SJSA1 (cell line): ENCODE data around the gene KRT82. TPM values are rescaled to one million over a fixed set of nuclear protein-coding genes. Genes with fewer than 3 reads are reported as not detected.

Experiments
- DNase-seq, 2 experiments: peaks; one replicate each; pipeline ENCODE4 v3.0.0-alpha.2; 2015 to 2020; ENCODE audit warnings: low spot score in 2 of 2, low read depth in 1 of 2
- H3K27ac ChIP-seq: fragments of 250-450 bp; sonication (Bioruptor Pico); 2 replicates; pipeline ENCODE4 v1.5.1; 2020; ENCODE audit warnings: mild to moderate bottlenecking, moderate library complexity
- H3K27me3 ChIP-seq: fragments of 250-450 bp; sonication (Bioruptor Pico); replicated peaks from 2 replicates; pipeline ENCODE4 v1.5.1; 2020; ENCODE audit warnings: mild to moderate bottlenecking, moderate library complexity
- H3K36me3 ChIP-seq: fragments of 250-450 bp; sonication (Bioruptor Pico); 2 replicates; pipeline ENCODE4 v1.5.1; 2020; ENCODE audit warnings: mild to moderate bottlenecking
- H3K4me1 ChIP-seq: fragments of 250-450 bp; sonication (Bioruptor Pico); replicated peaks from 2 replicates; pipeline ENCODE4 v1.6.1; 2021; ENCODE audit warnings: mild to moderate bottlenecking
- H3K4me3 ChIP-seq: fragments of 250-450 bp; sonication (Bioruptor Pico); 2 replicates; pipeline ENCODE4 v1.5.1; 2020; ENCODE audit warnings: mild to moderate bottlenecking
- H3K9me3 ChIP-seq: fragments of 250-450 bp; sonication (Bioruptor Pico); replicated peaks from 2 replicates; pipeline ENCODE4 v1.5.1; 2020; ENCODE audit warnings: mild to moderate bottlenecking
- total RNA-seq: library from RNA; depleted of rRNA; stranded (reverse); fragments of >200 nt; shearing (Covaris generic); gene quantifications from 2 replicates; pipeline ENCODE4 v1.2.3, GENCODE V29; 2014

Gene KRT82
- total RNA-seq, 1 experiment from 2014 or later: not detected

GRCh38 chr12:52440821-52441319 lies 34.7 kb upstream of the KRT82 start:
- Histone ChIP-seq H3K27ac (no peak overlapping the region), H3K27me3 (no peaks in the 10 kb centered on the region; the same call in 1 of the 2 replicates), H3K4me1 (0 out of 2 replicates have a peak, but pooled peaks cover 5% of the 10 kb centered on the region), H3K36me3 (no peaks in the 10 kb centered on the region), H3K4me3 (no peak overlapping the region), H3K9me3 (no peaks in the 10 kb centered on the region)
- no peak for DNase-seq

DNA sequence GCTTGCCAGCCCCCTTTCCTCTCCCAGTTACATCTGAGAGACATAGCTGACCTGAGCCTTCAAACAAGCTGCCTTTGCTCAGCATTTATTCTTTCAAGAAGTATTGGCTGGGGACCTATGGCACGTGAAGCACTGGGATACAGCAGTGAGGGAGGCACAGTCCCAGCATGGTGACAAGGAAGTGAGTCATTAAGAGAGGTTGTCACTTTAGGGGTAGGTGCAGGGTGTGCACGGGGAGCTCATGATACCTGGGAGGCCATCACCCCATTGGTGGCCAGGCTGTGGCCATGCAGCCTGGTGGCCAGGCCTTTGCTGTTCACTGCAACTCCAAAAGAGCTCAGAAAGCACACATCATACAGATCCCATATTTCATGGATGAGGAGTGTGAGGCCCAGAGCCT lies 33.7 kb upstream of the KRT82 start:
- Histone ChIP-seq H3K36me3 (no peaks in the 10 kb centered on the region), H3K4me1 (0 out of 2 replicates have a peak, but pooled peaks cover 5% of the 10 kb centered on the region), H3K27me3 (no peaks in the 10 kb centered on the region; the same call in 1 of the 2 replicates), H3K9me3 (no peaks in the 10 kb centered on the region), H3K4me3 (no peak overlapping the region), H3K27ac (no peak overlapping the region)
- DNase-seq: no peak

DNA sequence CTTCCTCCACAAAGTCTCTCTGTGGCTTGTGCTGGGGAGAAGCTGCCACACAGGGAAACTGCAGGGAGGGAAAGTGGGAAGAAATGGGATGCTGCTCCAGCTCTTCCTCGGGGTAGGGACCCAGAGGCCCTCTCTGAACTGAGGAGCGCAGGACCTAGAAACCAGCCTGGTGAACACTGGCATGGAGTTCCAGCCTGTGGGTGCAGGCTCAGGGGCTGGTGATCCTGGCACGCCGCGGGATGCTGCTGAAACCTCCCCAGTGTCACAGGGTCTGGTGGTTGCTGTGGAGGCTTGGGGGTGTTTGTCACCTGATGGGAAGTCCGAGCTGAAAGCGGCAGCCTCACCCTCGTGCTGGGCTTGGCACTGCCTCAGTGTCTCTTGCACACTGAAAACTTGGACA lies 33.3 kb upstream of the KRT82 start:
- Histone ChIP-seq H3K27ac (no peak overlapping the region), H3K36me3 (no peaks in the 10 kb centered on the region), H3K4me3 (no peak overlapping the region), H3K27me3 (no peaks in the 10 kb centered on the region; the same call in 1 of the 2 replicates), H3K4me1 (0 out of 2 replicates have a peak, but pooled peaks cover 5% of the 10 kb centered on the region), H3K9me3 (no peaks in the 10 kb centered on the region)
- no peak for DNase-seq

- Histone ChIP-seq H3K36me3 (no peaks in the 10 kb centered on the region), H3K27ac (no peak overlapping the region), H3K27me3 (no peaks in the 10 kb centered on the region; the same call in 1 of the 2 replicates), H3K9me3 (no peaks in the 10 kb centered on the region), H3K4me3 (no peak overlapping the region), H3K4me1 (0 out of 2 replicates have a peak, but pooled peaks cover 5% of the 10 kb centered on the region)
- DNase-seq: no peak
Observed at GRCh38 chr12:52438305-52439301, 32.5 kb upstream of the KRT82 start.

DNA sequence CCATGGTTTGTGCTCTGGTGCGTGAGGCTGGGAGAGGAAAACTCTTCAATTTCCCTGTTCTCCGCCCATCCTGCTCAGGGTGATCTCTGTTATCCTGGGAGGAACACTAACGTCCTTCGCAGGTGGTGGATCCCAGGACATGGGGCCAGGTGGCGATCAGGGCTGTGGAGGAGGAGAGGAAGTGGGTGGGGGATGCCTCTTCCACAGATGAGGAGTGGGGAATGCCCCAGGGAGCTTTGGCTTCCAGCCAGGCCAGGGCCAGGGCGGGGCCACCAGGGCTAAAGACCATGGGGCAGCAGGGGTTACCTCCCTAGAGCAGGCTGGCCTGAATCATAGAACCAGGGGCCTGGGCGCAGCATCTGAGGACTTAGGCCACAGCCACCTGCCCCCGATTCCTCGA lies 31.4 kb upstream of the KRT82 start:
- Histone ChIP-seq H3K27me3 (no peaks in the 10 kb centered on the region; the same call in 1 of the 2 replicates), H3K36me3 (no peaks in the 10 kb centered on the region), H3K4me3 (no peak overlapping the region), H3K4me1 (0 out of 2 replicates have a peak, but pooled peaks cover 5% of the 10 kb centered on the region), H3K27ac (no peak overlapping the region), H3K9me3 (no peaks in the 10 kb centered on the region)
- DNase-seq: no peak

- Histone ChIP-seq H3K4me3 (no peak overlapping the region), H3K36me3 (no peaks in the 10 kb centered on the region), H3K27ac (no peak overlapping the region), H3K9me3 (no peaks in the 10 kb centered on the region), H3K4me1 (0 out of 2 replicates have a peak, but pooled peaks cover 5% of the 10 kb centered on the region), H3K27me3 (peaks cover 5% of the 10 kb centered on the region; the same call in 1 of the 2 replicates)
- no peak for DNase-seq
Observed at GRCh38 chr12:52436828-52437474, 30.8 kb upstream of the KRT82 start.

DNA sequence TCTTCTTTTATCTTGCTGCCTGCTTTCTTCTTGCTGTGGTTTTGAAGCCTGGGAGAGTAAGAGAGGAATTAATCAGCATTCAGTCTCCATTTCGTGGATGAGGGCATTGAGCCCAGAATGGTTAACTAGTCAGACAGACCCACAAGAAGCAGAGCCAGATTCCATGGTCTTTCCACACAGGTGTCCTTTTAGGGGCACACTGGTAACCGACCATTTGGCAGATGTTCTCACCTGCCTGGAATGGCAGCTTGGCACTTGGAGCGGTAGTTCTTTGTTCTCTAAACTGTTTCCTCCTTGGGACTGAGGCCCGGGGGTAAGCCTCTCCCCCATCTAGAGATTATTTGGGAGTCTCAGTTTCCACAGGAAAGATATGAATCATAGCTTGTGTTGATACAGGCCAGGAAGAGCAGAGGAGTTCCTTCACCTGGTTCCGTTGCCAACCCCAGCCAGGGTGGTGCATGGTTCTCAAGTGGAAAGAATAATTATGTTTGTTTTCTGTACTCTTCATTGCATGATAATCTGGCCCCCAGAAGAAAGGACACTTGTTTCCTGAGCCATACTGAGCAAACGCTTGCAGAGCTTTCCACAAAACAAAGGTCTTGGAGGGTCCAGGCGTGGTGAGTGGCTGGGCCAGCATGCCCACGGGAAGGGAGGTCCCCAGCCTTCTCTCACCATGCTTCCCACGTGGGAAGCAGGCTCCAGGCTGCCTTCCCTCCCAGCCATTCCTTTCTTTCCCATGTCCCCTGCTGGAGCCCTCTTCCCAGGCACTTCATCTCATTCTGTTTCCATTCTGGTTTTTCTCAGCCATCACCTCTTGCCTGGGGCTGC lies 30.1 kb upstream of the KRT82 start:
- 0 out of 2 replicates have a peak, but pooled peaks cover 5% of the 10 kb centered on the region for H3K4me1 ChIP-seq
- no peaks in the 10 kb centered on the region for H3K36me3 ChIP-seq
- peaks cover 9% of the 10 kb centered on the region for H3K27me3 ChIP-seq
- DNase-seq: no peak
- H3K4me3 ChIP-seq: no peak overlapping the region
- no peak overlapping the region for H3K27ac ChIP-seq
- no peaks in the 10 kb centered on the region for H3K9me3 ChIP-seq

GRCh38 chr12:52435659-52435999 lies 29.5 kb upstream of the KRT82 start:
- no peak for DNase-seq
- H3K4me3 ChIP-seq: no peak overlapping the region
- H3K27me3 ChIP-seq: peaks cover 10% of the 10 kb centered on the region
- H3K9me3 ChIP-seq: no peaks in the 10 kb centered on the region
- H3K36me3 ChIP-seq: no peaks in the 10 kb centered on the region
- H3K27ac ChIP-seq: no peak overlapping the region
- no peaks in the 10 kb centered on the region for H3K4me1 ChIP-seq

DNA sequence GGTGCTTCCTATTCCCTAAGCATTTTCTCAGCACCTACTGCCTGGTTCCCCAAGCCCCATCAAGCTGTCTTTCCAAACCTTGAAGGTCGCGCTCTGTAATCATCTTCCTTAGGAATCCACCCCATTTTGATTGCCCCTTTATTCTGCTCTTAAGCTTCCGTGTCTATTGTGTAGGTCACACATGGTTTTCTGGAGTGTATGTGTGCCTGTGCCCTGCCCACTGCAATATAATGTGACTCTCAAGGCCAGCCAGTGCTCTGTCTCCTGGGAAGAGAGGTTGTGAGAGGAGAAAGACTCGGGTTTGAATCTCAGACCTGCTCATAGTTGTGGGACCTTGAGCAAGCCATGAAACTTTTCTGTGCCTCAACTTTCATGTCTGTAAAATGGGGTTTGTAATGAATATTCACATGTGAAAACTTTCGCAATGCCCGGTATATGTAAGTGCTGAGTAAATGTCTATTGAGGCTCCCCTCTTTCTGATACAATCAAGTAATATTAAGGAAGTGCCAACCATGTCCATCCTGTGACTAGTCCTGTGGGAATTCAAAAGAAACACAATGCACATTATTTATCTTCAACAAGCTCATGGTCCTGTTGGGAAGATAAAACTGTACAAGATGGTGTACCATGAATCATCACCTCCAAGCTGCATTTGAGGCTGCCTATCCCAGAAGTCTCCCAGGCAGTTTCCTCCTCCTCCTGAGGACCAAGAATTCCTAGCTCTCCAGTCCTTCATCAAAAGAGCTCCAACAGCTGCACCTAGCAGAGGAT lies 28.8 kb upstream of the KRT82 start:
- Histone ChIP-seq H3K9me3 (no peaks in the 10 kb centered on the region), H3K36me3 (no peaks in the 10 kb centered on the region), H3K27me3 (peaks cover 11% of the 10 kb centered on the region), H3K4me3 (no peak overlapping the region), H3K4me1 (no peaks in the 10 kb centered on the region), H3K27ac (no peak overlapping the region)
- no peak for DNase-seq

- Histone ChIP-seq H3K36me3 (no peaks in the 10 kb centered on the region), H3K27me3 (peaks cover 11% of the 10 kb centered on the region)
- DNase-seq: peak in 1 of 2 experiments; percentile 37
Observed at GRCh38 chr12:52434081-52434733, 28.1 kb upstream of the KRT82 start, which contains the start of gene KRT75. TSS of gene KRT75 (minus strand) at chr12:52434371. CDS start at chr12:52434304, 67 bp downstream.

GRCh38 chr12:52433501-52434080 lies 27.5 kb upstream of the KRT82 start:
- H3K4me3 ChIP-seq: no peak overlapping the region
- no peaks in the 10 kb centered on the region for H3K4me1 ChIP-seq
- peak in 1 of 2 experiments; percentile 22 for DNase-seq
- no peak overlapping the region for H3K27ac ChIP-seq
- H3K27me3 ChIP-seq: peaks cover 14% of the 10 kb centered on the region
- no peaks in the 10 kb centered on the region for H3K36me3 ChIP-seq
- no peaks in the 10 kb centered on the region for H3K9me3 ChIP-seq

More at GRCh38 chr12:52434081-52434733, 28.1 kb upstream of the KRT82 start, which contains the start of gene KRT75:
- Histone ChIP-seq H3K4me3 (no peak within 1 kb of the TSS), H3K4me1 (no peaks in the 10 kb centered on the region), H3K9me3 (no peaks in the 10 kb centered on the region), H3K27ac (no peak within 1 kb of the TSS)
